Chondrocyte (in vitro differentiated cells): ENCODE measurements around the gene CD14. TPM values are rescaled to one million over a fixed set of nuclear protein-coding genes. Genes with fewer than 3 reads are reported as not detected.
"Not testable (repeated sequence)": the region's sequence is repeated elsewhere in the genome, so short reads cannot be mapped to it uniquely, and the experiment has no call there.

Source experiments
- DNase-seq: peaks from one replicate; pipeline ENCODE4 v3.0.0; 2021; ENCODE audit warnings: mixed read lengths, low spot score
- H3K27ac Mint-ChIP-seq: one replicate; pipeline ENCODE4 v1.8.0; 2021; ENCODE audit warnings: mild to moderate bottlenecking, moderate library complexity, mixed read lengths; ENCODE audit not compliant: unreplicated experiment
- H3K27me3 Mint-ChIP-seq: 2 replicates; pipeline ENCODE4 v1.8.0; 2021; ENCODE audit warnings: low read depth, mixed read lengths
- H3K36me3 Mint-ChIP-seq: 2 replicates; pipeline ENCODE4 v1.8.0; 2021; ENCODE audit warnings: low read depth, mixed read lengths
- H3K4me1 Mint-ChIP-seq: 2 replicates; pipeline ENCODE4 v1.8.0; 2021; ENCODE audit warnings: low read depth, mild to moderate bottlenecking, mixed read lengths
- H3K4me3 Mint-ChIP-seq: one replicate; pipeline ENCODE4 v1.8.0; 2021; ENCODE audit warnings: mild to moderate bottlenecking, moderate library complexity, mixed read lengths; ENCODE audit not compliant: unreplicated experiment
- H3K9me3 Mint-ChIP-seq: 2 replicates; pipeline ENCODE4 v1.8.0; 2021; ENCODE audit warnings: low read depth, mixed read lengths
- total RNA-seq: library from RNA; stranded (reverse); gene quantifications from 3 replicates; pipeline ENCODE4 v1.2.1, GENCODE V29; 2021
- TF ChIP-seq, protein P1 (sequence below): fragments of 200-600 bp; sonication (generic); IDR thresholded peaks from 2 replicates; pipeline ENCODE4 v1.5.0; 2021; ENCODE audit warnings: antibody characterized with exemption, mild to moderate bottlenecking, moderate library complexity

The CD14 gene
- total RNA-seq, 1 donor from 2014 or later, result not detected

DNA sequence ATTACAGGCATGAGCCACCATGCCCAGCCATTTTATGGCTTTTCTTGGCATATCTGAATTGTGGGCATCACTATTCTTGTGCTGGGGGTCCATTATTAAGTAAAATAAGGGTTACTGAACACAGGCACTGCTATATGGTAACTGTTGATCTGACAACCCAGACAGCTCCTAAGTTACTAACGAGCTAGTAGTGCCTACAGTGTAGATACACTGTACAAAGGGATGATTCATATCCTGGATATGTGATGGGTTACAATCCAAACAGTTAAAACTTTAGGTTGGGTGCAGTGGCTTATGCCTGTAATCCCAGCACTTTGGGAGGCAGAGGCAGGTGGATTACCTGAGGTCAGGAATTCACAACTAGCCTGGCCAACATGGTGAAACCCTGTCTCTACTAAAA lies 4.3 kb downstream of the CD14 start:
- H3K27ac Mint-ChIP-seq, result no peak overlapping the region
- TF ChIP-seq, protein P1, sequence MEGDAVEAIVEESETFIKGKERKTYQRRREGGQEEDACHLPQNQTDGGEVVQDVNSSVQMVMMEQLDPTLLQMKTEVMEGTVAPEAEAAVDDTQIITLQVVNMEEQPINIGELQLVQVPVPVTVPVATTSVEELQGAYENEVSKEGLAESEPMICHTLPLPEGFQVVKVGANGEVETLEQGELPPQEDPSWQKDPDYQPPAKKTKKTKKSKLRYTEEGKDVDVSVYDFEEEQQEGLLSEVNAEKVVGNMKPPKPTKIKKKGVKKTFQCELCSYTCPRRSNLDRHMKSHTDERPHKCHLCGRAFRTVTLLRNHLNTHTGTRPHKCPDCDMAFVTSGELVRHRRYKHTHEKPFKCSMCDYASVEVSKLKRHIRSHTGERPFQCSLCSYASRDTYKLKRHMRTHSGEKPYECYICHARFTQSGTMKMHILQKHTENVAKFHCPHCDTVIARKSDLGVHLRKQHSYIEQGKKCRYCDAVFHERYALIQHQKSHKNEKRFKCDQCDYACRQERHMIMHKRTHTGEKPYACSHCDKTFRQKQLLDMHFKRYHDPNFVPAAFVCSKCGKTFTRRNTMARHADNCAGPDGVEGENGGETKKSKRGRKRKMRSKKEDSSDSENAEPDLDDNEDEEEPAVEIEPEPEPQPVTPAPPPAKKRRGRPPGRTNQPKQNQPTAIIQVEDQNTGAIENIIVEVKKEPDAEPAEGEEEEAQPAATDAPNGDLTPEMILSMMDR, result no peak
- H3K9me3 Mint-ChIP-seq, result peaks cover 11% of the 10 kb centered on the region
- H3K36me3 Mint-ChIP-seq, result peaks cover 1% of the 10 kb centered on the region
- DNase-seq, result no peak
- H3K4me3 Mint-ChIP-seq, result no peak overlapping the region
- H3K4me1 Mint-ChIP-seq, result peaks cover 3% of the 10 kb centered on the region
- H3K27me3 Mint-ChIP-seq, result peaks cover 2% of the 10 kb centered on the region

DNA sequence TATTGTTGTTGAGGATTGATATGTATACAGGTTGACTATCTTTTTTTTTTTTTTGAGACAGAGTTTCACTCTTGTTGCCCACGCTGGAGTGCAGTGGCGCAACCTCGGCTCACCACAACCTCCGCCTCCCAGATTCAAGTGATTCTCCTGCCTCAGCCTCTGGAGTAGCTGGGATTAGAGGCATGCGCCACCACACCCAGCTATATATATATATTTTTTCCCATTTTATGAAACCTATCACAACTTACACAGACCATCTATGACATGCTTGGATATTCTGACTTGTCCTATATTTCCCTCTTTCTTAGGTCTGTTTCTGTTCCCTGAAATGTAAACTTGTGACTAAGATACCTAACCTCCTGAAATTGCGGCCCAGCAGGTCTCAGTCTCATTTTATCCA lies 5.0 kb downstream of the CD14 start:
- Mint-ChIP-seq H3K27ac (no peak overlapping the region), H3K9me3 (peaks cover 11% of the 10 kb centered on the region), H3K4me3 (no peak overlapping the region), H3K36me3 (peaks cover 1% of the 10 kb centered on the region), H3K27me3 (peaks cover 2% of the 10 kb centered on the region), H3K4me1 (peaks cover 3% of the 10 kb centered on the region)
- no peak for DNase-seq
- TF ChIP-seq, protein P1, result no peak

DNA sequence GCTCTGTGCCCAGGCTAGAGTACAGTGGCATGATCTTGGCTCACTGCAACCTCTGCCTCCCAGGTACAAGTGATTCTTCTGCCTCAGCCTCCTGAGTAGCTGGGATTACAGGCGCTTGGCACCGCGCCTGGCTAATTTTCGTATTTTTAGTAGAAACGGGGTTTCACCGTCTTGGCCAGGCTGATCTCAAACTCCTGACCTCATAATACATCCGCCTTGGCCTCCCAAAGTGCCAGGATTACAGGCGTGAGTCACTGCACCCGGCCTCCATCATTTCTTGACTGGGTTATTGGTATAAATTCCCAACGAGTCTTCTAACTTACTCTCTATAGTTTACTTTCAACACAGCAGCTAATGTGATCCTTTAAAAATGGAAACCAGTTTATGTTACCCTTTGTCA lies 8.1 kb downstream of the CD14 start:
- not testable (repeated sequence) for H3K4me3 Mint-ChIP-seq, H3K36me3 Mint-ChIP-seq, DNase-seq, H3K27ac Mint-ChIP-seq, H3K4me1 Mint-ChIP-seq
- peaks cover 17% of the 10 kb centered on the region for H3K27me3 Mint-ChIP-seq
- H3K9me3 Mint-ChIP-seq, result peaks cover 11% of the 10 kb centered on the region

DNA sequence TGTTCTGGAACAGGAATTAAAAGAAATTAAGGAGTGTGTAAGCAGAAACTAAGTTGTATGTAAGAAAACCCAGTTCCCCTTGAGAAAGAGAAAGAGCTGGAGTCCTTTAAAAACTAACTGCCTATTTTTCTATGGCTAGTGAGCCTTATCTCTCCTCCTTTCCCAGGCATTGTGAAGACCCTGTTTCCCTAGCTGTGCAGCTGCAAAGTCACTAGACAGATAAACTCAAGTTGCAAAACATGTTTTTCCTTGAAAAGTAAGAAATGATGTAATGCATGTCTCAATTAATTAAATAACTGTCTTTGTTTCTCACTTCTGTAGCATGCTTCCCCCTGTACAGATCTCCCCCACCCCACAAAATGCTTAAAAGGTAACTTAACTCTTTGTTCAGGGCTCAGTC lies 9.9 kb downstream of the CD14 start:
- not testable (repeated sequence) for H3K9me3 Mint-ChIP-seq, H3K27ac Mint-ChIP-seq, H3K36me3 Mint-ChIP-seq, DNase-seq, H3K4me1 Mint-ChIP-seq, H3K4me3 Mint-ChIP-seq
- peaks cover 31% of the 10 kb centered on the region for H3K27me3 Mint-ChIP-seq

DNA sequence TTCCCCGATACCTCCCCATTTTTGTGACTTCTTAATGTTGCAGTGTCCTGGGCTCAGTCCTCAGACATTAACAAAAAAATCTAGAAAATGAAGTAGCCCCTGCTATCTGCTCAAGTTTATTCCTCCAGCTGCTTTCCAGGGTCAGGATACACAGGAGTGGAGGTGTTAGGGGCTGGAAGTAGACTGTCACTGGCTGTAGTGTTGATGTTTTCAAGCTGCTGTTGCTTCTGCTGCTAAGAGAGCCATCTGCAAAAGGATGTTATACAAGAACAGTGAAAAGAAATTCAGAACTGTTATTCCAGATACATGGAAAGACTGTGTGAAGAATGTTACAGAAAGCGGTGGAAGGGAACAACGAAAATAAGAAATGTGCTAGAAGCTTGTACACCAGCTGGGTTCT lies 10.7 kb downstream of the CD14 start:
- H3K36me3 Mint-ChIP-seq, result peaks cover 3% of the 10 kb centered on the region
- no peak overlapping the region for H3K4me3 Mint-ChIP-seq
- DNase-seq, result no peak
- H3K9me3 Mint-ChIP-seq, result peaks cover 4% of the 10 kb centered on the region
- H3K27me3 Mint-ChIP-seq, result peaks cover 34% of the 10 kb centered on the region
- H3K27ac Mint-ChIP-seq, result no peak overlapping the region
- TF ChIP-seq, protein P1, result no peak
- H3K4me1 Mint-ChIP-seq, result no peaks in the 10 kb centered on the region

DNA sequence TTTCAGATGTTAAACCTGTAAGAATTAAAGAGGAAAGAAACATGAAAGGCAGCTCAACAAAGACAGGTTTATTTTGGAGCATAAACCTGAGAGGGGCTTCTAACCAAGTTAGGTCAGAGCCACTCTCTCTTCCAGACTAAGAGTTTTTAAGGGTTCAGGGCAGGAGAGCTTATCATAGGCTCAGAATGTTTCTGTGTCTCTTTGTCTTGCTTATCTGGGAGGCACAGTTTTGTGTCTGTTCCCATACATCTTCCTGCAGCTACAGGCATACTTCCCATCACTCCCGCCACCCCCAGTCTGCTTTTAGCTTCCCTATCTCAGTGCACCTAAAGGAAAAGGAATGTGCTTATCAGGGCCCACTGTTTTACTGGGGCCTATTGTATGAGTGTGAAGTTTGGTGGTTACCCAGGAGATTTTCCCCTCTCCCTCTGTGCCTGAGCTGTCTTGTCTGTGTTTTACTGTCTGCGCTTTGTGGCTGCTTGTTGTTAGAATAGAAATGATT lies 21.9 kb downstream of the CD14 start:
- DNase-seq, result no peak
- H3K4me3 Mint-ChIP-seq, result no peak overlapping the region
- peaks cover 2% of the 10 kb centered on the region for H3K9me3 Mint-ChIP-seq
- TF ChIP-seq, protein P1, result no peak
- H3K27ac Mint-ChIP-seq, result no peak overlapping the region
- no peaks in the 10 kb centered on the region for H3K36me3 Mint-ChIP-seq
- peaks cover 4% of the 10 kb centered on the region for H3K4me1 Mint-ChIP-seq
- H3K27me3 Mint-ChIP-seq, result peaks cover 7% of the 10 kb centered on the region
